Measurements from ENCODE around the gene IL12A. TPM values are rescaled to one million over a fixed set of nuclear protein-coding genes. Genes with fewer than 3 reads are reported as not detected.

IL12A gene
- total RNA-seq, 1 donor from 2014 or later = 0.29 TPM

GRCh38 chr3:160023476-160023875 lies 34.8 kb downstream of the IL12A start:
- no peak for DNase-seq (ENCODE audit: low spot score)

DNA sequence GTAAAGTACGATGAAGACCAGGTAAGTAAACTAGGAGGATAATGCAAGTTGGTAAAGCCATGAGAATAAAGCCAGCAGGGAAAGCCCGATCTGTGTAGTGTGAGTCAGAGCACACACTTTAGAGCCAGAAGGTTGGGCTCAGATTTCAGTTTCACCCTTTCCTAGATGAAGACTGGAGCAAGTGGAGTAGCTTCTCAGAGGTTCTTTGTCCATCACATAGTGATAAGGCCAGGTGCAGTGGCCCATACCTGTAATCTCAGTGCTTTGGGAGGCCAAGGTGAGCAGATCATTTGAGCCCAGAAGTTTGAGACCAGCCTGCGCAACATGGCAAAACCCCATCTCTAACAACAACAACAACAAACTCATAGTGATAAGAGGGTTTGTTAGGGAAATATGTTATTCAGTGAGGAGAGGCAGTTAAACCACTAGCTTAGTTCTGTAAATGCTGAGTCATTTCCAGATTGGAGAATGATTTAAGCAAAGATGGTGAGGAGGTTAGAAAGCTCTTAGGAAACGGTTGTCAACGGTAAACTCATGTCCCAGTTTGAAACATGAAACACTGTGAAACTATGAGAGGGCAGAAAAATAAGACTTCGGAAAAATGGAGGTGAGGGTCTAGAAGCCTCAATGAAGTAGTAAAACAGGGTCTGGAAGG lies 39.0 kb downstream of the IL12A start:
- DNase-seq (ENCODE audit: low spot score) = no peak

GRCh38 chr3:160035757-160036156 lies 47.1 kb downstream of the IL12A start:
- no peak for DNase-seq (ENCODE audit: low spot score)

DNA sequence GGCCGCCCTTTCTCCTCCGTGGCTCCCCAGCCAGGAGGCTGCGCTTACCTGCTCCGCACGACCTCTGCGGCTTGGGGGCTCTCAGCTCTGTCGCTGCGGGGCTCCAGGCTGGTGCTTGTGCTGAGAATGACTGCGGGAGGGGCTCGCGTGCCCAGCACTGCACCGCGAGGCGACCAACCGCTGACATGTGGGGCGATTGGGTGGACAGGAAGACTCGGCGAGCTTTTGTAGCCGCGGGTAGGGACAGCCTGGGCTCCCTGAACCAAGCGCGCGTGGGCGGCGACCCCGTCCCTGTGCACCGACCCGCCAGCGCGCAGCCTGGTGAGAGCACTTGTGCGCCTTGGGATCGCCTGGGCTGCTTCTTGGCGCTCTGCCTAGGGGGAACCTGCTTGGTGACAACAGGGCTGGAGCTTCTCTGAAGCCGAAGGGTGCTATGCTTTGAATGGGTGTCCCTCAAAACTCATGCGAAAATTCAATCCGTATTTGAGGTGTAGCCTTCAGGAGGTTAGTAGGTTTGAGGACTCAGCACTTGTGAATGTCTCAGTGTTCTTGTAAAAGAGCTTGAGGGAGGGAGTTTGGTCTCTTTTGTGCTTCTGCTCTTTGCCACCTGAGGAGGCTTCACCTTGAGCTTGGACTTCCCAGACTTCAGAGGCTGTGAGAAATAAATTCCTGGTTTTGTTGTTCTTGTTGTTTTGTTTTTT lies 50.4 kb downstream of the IL12A start:
- DNase-seq (ENCODE audit: low spot score) = no peak

GRCh38 chr3:160040181-160040580 lies 51.5 kb downstream of the IL12A start:
- DNase-seq (ENCODE audit: low spot score) = no peak

DNA sequence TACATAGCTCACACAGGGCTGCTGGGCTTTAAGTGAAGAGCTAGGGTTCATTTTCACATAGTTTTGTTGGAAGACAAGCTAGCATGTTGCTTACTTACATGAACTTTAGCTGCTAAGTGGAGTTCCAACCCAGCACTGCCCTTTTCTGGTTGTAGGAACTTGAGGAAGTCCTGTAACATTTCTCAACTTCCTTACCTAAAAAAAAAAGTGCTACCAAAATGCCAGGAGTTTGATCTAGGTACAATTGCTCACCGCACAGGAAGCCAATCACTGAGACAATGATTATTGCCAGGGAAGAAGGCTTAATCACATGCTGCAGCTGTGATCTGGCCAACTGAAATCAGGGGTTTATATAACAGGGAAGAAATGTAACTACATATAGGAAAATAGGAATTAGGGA lies 52.8 kb downstream of the IL12A start:
- no peak for DNase-seq (ENCODE audit: low spot score)

DNA sequence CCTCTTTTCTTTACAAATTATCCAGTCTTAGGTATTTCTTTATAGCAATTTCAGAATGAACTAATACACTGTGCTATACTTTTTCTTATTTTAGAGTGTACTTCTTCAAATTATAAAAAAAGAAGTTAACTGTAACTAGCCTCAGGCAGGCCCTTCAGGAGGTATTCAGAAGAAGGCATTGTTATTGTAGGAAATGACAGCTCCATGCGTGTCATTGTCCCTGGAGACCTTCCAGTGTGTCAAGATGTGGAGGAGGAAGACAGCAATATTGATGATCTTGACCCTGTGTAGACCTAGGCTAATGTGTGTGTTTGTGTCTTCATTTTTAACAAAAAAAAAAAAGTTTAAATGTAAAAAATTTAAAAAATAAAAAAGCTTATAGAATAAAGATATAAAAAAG lies 55.5 kb downstream of the IL12A start:
- DNase-seq (ENCODE audit: low spot score) = no peak

Other genes starting within 250 kb of the IL12A start
- gene SCHIP1, start 149.0 kb upstream of the IL12A start, total RNA-seq = 11.9 TPM
- 0.87 TPM for gene C3orf80, start 236.6 kb downstream of the IL12A start, total RNA-seq